M059J (cell line): ENCODE results near the gene GKN1. TPM values are rescaled to one million over a fixed set of nuclear protein-coding genes. Genes with fewer than 3 reads are reported as not detected.
"Not testable (repeated sequence)": the region's sequence is repeated elsewhere in the genome, so short reads cannot be mapped to it uniquely, and the experiment has no call there.

Source experiments
- DNase-seq: peaks from one replicate; pipeline ENCODE4 v3.0.0-alpha.2; 2012; ENCODE audit warnings: low read depth
- total RNA-seq: library from RNA; depleted of rRNA; stranded (reverse); fragments of >200 nt; shearing (Covaris generic); gene quantifications from 2 replicates; pipeline ENCODE4 v1.2.3, GENCODE V29; 2014; rRNA removed

Gene GKN1
- not detected in 2 replicates for total RNA-seq

DNA sequence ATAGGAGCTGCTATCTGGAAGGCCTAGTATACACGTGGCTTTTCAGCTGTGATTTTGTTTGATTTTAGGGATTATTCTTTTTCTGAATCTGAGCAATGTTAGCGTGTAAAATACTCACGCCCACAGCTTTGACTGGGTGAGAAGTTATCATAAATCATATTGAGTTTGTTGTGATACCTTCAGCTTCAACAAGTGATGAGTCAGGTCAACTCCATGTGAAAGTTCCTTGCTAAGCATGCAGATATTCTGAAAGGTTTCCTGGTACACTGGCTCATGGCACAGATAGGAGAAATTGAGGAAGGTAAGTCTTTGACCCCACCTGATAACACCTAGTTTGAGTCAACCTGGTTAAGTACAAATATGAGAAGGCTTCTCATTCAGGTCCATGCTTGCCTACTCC, at the start of gene GKN1:
GKN1 (plus strand) TSS at position 386 of the 400 bp plus-strand sequence. CDS start 42 bp downstream, outside the sequence.
- DNase-seq: peak; percentile 32

- DNase-seq: peak; percentile 61
These were observed 49.0 kb upstream of the GKN1 start for GRCh38 chr2:68925295-68925896.

DNA sequence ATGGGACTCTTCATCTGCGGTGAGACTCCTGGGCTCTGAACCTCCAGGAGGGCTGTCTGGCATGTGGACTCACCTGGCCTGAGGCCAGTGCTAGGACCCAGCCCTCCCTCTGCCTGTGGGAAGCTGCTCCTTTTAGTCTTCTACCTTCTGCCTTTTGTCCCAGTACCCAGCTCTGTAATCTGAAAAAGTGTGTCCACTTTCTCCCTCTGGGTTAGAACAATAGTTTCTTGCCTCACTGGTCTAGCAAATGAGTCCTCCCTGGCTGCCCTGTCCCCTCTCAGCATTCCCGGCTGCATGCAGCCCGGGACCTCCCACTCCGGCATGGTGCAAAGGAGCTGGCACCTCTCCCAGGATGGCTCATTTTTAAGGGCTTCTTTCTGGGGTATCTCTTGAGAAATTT, 47.6 kb upstream of the GKN1 start:
- DNase-seq: peak; percentile 57

- DNase-seq: no peak
These were observed 43.2 kb upstream of the GKN1 start for GRCh38 chr2:68931149-68931711.

DNA sequence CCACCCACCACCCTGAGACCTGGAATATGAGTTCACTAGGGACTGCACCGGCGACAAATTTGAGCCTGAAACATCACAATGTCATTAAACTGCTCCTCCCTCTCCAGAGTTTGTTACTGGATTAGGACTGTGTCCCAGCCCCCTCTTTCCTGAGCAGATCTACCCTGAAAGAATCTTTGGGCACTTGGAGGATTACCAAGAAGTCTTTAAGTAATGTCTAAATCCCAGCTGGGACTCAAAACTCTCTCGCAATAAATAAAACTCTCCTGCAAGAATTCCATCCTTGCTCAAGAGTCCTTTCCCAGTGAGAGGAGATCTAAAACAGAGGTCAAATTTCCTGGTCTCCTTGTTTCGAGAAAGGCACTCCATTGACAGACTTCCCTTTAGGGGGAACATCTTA, 42.6 kb upstream of the GKN1 start:
- DNase-seq: no peak

DNA sequence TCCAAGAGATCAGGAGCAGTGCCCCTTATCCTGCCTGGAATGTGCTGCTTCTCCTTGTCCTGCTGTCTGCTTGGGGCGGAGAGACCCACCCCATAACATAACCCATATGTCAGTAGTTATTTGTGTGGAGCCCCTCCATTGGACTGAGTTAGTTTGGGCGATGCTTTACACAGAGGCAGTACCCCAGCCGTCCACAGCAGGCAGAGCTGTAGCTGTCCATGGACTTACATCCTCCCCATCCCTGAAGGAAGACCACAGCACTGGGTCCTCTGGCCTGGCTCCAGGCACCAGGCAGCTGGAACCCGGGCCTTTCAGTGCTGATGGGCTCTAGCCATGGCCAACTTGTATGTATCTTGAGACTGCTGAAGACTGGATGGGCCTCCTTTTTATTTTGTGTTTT, 42.0 kb upstream of the GKN1 start:
- no peak for DNase-seq

- DNase-seq: no peak
These were observed 40.4 kb upstream of the GKN1 start for GRCh38 chr2:68934021-68934420.

DNA sequence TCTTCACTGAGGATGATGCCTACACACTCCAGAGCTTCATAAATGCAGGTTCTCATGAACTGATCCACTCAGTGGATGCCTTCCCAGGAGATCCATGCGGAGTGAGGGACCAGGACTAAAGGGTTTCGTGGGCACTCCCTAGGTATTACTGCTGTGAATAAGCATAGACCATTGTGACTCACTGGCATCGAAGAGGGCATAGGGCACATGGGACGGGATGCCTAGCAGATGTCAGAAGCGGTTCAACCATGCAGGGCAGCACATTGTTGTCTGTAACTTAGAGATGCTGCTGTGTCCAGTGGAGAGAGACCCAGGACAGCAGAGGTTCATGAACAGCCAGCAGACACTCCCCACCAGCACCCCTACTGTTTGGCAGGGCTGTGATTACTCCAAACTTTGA, 39.0 kb upstream of the GKN1 start:
- peak; percentile 27 for DNase-seq

- peak; percentile 73 for DNase-seq
These were observed 38.0 kb upstream of the GKN1 start for GRCh38 chr2:68936427-68936826.

DNA sequence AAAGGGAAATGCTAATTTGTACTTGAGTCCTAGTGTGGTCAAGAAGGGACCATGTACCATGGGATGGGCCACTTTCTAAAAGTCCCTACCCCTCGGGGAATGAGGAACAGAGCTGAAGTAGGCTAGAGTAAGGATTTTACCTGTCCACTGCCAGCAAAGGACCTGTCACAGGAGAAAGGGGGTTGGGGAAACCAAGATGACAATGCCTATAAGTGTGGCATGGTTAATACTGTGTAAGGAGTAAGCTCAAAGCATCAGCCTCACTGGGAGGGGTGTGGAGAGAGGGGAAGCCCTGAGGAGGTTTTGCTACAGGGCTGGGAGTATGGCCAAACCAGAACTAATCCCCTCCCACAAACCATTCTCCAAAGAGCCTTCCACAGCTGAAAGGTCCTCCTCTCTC, 37.5 kb upstream of the GKN1 start:
- DNase-seq: peak; percentile 60

- no peak for DNase-seq
These were observed 36.9 kb upstream of the GKN1 start for GRCh38 chr2:68937346-68938055.

- DNase-seq: no peak
These were observed 35.5 kb upstream of the GKN1 start for GRCh38 chr2:68938938-68939337.

- DNase-seq: no peak
These were observed 34.5 kb upstream of the GKN1 start for GRCh38 chr2:68939962-68940361.

DNA sequence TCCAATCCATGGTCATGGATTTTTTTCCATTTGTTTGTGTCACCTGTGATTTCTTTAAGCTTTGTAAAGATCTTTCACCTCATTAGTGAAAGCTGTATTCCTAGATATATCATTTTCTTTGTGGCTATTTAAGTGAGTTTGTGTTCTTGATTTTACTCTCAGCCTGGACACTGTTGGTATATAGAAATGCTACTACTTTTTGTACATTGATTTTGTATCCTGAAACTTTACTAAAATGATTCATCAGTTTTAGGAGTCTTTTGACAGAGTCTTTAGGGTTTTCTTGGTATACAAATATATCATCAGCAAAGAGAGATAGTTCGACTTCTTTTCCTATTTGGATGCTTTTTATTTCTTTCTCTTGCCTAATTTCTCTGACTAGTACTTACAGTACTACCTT, 34.1 kb upstream of the GKN1 start:
- DNase-seq: no peak

- DNase-seq: no peak
These were observed 31.6 kb upstream of the GKN1 start for GRCh38 chr2:68942827-68943226.

GRCh38 chr2:68943581-68944568, 30.6 kb upstream of the GKN1 start:
- DNase-seq: peak; percentile 60

DNA sequence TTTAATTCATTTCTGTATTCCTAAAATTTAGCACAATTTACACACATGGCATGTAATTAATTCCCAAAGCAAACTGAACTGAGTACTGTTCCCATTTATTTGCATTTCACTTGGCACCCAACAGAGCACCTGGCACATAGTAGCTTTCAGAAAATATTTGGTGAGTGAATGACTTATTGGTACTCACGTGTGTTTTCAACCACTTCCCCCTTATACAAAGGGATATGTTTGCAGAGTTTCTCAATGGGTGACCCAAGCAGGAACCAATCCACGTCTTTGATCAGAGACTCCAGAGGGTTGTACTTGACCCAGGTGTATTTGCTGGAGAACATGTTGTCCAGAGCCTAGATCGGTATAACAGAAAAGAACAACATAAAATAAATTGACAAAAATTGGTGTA, 28.3 kb upstream of the GKN1 start:
- no peak for DNase-seq

DNA sequence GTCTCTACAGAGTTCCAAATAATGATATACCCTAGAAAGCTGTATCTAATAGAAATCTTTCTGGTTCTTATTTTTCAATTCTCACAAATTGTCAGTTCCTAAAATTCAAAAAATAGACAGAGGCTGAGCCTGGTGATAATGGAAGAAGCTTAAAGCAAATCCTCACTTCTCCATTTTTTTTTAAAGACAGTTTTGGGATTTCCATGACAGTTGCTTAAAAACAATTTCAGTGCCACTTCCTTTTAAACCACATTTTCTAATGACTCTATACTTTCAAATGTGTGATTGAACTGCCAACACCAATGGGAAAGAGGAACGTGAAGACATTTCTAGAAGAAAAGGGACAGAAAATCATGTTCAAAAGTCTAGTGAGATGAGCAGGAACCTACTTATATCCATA, 25.7 kb upstream of the GKN1 start:
- DNase-seq: no peak

DNA sequence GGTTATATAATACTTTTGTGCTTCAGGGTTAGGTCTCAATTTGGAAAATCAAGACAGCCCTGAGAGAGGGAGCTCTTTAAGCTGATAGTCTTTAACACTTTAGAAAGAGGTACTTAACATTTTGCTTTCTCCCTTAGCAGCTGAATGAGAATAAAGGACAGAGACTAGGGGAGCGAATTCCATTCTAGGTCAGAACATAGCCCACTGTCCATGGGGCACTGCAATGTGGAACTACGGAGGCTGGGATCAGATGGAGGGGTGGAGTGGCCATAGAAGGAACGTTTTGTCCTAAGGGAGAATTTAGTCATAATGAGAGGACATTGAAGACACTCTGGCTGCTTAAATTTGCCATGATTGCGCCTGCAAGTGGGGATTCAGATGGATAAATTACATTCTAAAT, 22.5 kb upstream of the GKN1 start:
- DNase-seq: no peak

GRCh38 chr2:68952887-68953521, 21.4 kb upstream of the GKN1 start, which contains the start of gene GKN2:
TSS of gene GKN2 (minus strand) at chr2:68952893. CDS start at chr2:68952861, 32 bp downstream.
- DNase-seq: no peak

- not testable (repeated sequence) for DNase-seq
These were observed 19.0 kb upstream of the GKN1 start for GRCh38 chr2:68955432-68955831.
